HEK293 (cell line): Measurements from ENCODE around the gene CLDN15.
A peak's percentile ranks its signal among the peaks of the same experiment; 100 is the strongest.

ENCODE experiments used
- BCL11A ChIP-seq: fragments of 450-650 bp; formaldehyde crosslinking; IDR thresholded peaks from 2 replicates; pipeline ENCODE4 v1.5.1; 2016; ENCODE audit warnings: low read depth, missing biosample characterization, missing genetic modification characterization
- GLIS1 ChIP-seq: fragments of 450-650 bp; formaldehyde crosslinking; IDR thresholded peaks from 2 replicates; pipeline ENCODE4 v1.5.1; 2016; ENCODE audit warnings: missing biosample characterization, missing genetic modification characterization
- GLIS2 ChIP-seq: fragments of 450-650 bp; formaldehyde crosslinking; IDR thresholded peaks from 2 replicates; pipeline ENCODE4 v1.5.1; 2016; ENCODE audit warnings: missing biosample characterization, missing genetic modification characterization
- KLF1 ChIP-seq: fragments of 450-650 bp; formaldehyde crosslinking; IDR thresholded peaks from 2 replicates; pipeline ENCODE4 v1.5.1; 2016; ENCODE audit warnings: missing biosample characterization, missing genetic modification characterization
- SCRT1 ChIP-seq: fragments of 450-650 bp; formaldehyde crosslinking; IDR thresholded peaks from 2 replicates; pipeline ENCODE4 v1.5.1; 2016; ENCODE audit warnings: missing biosample characterization, missing genetic modification characterization, borderline replicate concordance
- ZNF133 ChIP-seq: fragments of 450-650 bp; formaldehyde crosslinking; IDR thresholded peaks from 2 replicates; pipeline ENCODE4 v1.5.1; 2016; ENCODE audit warnings: missing biosample characterization, missing genetic modification characterization
- ZNF155 ChIP-seq: fragments of 450-650 bp; formaldehyde crosslinking; IDR thresholded peaks from 2 replicates; pipeline ENCODE4 v1.5.1; 2016; ENCODE audit warnings: missing biosample characterization, missing genetic modification characterization
- ZNF274 ChIP-seq, 2 experiments: fragments of 200-500 bp in 1 of 2; fragments of 450-650 bp in 1 of 2; sonication (Bioruptor generic) in 1 of 2; formaldehyde crosslinking in 1 of 2; IDR thresholded peaks; 2 replicates each; pipeline versions ENCODE4 v1.5.1 to v1.6.1; 2014 to 2016; ENCODE audit warnings: borderline replicate concordance in 1 of 2, inconsistent platforms in 1 of 2, low read length in 1 of 2, missing biosample characterization in 1 of 2, missing genetic modification characterization in 1 of 2
- ZNF366 ChIP-seq: fragments of 450-650 bp; formaldehyde crosslinking; conservative IDR thresholded peaks from 2 replicates; pipeline ENCODE4 v1.5.1; 2016; ENCODE audit warnings: missing biosample characterization, missing genetic modification characterization
- ZNF549 ChIP-seq: fragments of 450-650 bp; IDR thresholded peaks from 2 replicates; pipeline ENCODE4 v1.5.1; 2018; ENCODE audit warnings: missing biosample characterization, missing genetic modification characterization, mild to moderate bottlenecking, inconsistent platforms, moderate library complexity
- ZNF624 ChIP-seq: fragments of 450-650 bp; formaldehyde crosslinking; IDR thresholded peaks from 2 replicates; pipeline ENCODE4 v1.5.1; 2017; ENCODE audit warnings: missing biosample characterization, missing genetic modification characterization
- ZNF768 ChIP-seq: fragments of 450-650 bp; formaldehyde crosslinking; IDR thresholded peaks from 2 replicates; pipeline ENCODE4 v1.5.1; 2018; ENCODE audit warnings: missing biosample characterization, mild to moderate bottlenecking, missing genetic modification characterization
- TF ChIP-seq, protein P1 (sequence below): fragments of 450-650 bp; formaldehyde crosslinking; IDR thresholded peaks from 2 replicates; pipeline ENCODE4 v1.5.1; 2016; ENCODE audit warnings: missing biosample characterization, missing genetic modification characterization
- TF ChIP-seq, protein P2 (sequence below): fragments of 450-650 bp; formaldehyde crosslinking; IDR thresholded peaks from 2 replicates; pipeline ENCODE4 v1.5.1; 2016; ENCODE audit warnings: missing biosample characterization, missing genetic modification characterization

DNA sequence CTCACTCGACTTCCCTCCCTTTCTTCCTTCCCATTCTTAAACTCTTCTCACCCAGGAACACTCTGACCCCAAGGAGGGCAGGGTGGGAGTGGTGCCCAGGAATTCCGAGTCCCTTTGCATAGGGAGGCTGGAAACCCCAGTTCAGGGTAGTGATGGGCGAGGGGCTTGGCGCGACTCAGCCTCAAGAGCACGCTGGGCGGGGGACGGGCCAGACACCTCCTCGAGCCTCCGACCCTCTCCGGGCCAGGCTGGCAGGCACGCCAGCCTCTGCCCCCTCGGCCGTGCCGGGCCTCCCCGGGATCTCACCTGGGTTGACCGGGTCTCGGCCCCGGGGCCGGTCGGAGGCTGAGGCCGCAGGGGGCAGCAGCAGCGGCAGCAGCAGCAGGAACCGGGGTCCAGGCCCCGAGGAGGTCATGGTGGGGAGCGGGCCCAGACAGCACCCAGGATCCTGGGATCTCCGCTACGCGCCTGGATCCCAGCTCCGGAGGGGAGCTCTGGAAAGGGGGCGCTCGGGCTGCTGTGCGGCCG is 20.7 kb downstream of the CLDN15 start:
- TF ChIP-seq, protein P1, sequence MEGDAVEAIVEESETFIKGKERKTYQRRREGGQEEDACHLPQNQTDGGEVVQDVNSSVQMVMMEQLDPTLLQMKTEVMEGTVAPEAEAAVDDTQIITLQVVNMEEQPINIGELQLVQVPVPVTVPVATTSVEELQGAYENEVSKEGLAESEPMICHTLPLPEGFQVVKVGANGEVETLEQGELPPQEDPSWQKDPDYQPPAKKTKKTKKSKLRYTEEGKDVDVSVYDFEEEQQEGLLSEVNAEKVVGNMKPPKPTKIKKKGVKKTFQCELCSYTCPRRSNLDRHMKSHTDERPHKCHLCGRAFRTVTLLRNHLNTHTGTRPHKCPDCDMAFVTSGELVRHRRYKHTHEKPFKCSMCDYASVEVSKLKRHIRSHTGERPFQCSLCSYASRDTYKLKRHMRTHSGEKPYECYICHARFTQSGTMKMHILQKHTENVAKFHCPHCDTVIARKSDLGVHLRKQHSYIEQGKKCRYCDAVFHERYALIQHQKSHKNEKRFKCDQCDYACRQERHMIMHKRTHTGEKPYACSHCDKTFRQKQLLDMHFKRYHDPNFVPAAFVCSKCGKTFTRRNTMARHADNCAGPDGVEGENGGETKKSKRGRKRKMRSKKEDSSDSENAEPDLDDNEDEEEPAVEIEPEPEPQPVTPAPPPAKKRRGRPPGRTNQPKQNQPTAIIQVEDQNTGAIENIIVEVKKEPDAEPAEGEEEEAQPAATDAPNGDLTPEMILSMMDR, result no peak; the same call in 1 of the 2 replicates
- TF ChIP-seq SCRT1 (no peak), ZNF274 (IDR thresholded peaks at IDR 0.05; ENCODE audit: low read length) (no peak), ZNF274 (tag by site-specific recombination; IDR thresholded peaks at IDR 0.05; ENCODE audit: borderline replicate concordance) (no peak), KLF1 (tag by site-specific recombination) (no peak), ZNF549 (tag by site-specific recombination) (no peak), ZNF155 (tag by site-specific recombination) (no peak), BCL11A (tag by site-specific recombination) (no peak), ZNF768 (tag by site-specific recombination) (no peak), GLIS1 (tag by site-specific recombination) (peak; percentile 45; the same call in 1 of the 2 replicates), GLIS2 (tag by site-specific recombination) (peak; percentile 69; the same call in 1 of the 2 replicates), ZNF624 (tag by site-specific recombination) (no peak), ZNF133 (tag by site-specific recombination) (no peak), ZNF366 (no peak)
- TF ChIP-seq, protein P2, sequence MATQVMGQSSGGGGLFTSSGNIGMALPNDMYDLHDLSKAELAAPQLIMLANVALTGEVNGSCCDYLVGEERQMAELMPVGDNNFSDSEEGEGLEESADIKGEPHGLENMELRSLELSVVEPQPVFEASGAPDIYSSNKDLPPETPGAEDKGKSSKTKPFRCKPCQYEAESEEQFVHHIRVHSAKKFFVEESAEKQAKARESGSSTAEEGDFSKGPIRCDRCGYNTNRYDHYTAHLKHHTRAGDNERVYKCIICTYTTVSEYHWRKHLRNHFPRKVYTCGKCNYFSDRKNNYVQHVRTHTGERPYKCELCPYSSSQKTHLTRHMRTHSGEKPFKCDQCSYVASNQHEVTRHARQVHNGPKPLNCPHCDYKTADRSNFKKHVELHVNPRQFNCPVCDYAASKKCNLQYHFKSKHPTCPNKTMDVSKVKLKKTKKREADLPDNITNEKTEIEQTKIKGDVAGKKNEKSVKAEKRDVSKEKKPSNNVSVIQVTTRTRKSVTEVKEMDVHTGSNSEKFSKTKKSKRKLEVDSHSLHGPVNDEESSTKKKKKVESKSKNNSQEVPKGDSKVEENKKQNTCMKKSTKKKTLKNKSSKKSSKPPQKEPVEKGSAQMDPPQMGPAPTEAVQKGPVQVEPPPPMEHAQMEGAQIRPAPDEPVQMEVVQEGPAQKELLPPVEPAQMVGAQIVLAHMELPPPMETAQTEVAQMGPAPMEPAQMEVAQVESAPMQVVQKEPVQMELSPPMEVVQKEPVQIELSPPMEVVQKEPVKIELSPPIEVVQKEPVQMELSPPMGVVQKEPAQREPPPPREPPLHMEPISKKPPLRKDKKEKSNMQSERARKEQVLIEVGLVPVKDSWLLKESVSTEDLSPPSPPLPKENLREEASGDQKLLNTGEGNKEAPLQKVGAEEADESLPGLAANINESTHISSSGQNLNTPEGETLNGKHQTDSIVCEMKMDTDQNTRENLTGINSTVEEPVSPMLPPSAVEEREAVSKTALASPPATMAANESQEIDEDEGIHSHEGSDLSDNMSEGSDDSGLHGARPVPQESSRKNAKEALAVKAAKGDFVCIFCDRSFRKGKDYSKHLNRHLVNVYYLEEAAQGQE (tag by site-specific recombination), result no peak
